Dermis lymphatic vessel endothelial cell (primary cell): ENCODE data around the gene INVS. TPM values are rescaled to one million over a fixed set of nuclear protein-coding genes. Genes with fewer than 3 reads are reported as not detected.

ENCODE experiments used
- total RNA-seq: library from RNA; depleted of rRNA; stranded (reverse); fragments of >200 nt; gene quantifications from 2 replicates; pipeline ENCODE4 v1.2.1, GENCODE V29; 2014

The INVS gene, protein sequence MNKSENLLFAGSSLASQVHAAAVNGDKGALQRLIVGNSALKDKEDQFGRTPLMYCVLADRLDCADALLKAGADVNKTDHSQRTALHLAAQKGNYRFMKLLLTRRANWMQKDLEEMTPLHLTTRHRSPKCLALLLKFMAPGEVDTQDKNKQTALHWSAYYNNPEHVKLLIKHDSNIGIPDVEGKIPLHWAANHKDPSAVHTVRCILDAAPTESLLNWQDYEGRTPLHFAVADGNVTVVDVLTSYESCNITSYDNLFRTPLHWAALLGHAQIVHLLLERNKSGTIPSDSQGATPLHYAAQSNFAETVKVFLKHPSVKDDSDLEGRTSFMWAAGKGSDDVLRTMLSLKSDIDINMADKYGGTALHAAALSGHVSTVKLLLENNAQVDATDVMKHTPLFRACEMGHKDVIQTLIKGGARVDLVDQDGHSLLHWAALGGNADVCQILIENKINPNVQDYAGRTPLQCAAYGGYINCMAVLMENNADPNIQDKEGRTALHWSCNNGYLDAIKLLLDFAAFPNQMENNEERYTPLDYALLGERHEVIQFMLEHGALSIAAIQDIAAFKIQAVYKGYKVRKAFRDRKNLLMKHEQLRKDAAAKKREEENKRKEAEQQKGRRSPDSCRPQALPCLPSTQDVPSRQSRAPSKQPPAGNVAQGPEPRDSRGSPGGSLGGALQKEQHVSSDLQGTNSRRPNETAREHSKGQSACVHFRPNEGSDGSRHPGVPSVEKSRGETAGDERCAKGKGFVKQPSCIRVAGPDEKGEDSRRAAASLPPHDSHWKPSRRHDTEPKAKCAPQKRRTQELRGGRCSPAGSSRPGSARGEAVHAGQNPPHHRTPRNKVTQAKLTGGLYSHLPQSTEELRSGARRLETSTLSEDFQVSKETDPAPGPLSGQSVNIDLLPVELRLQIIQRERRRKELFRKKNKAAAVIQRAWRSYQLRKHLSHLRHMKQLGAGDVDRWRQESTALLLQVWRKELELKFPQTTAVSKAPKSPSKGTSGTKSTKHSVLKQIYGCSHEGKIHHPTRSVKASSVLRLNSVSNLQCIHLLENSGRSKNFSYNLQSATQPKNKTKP
- total RNA-seq = 23.3 and 23.5 TPM in 2 replicates

GRCh38 chr9:100098887-100099721, at the start of gene INVS, which contains the start of gene ERP44:
TSS of gene INVS (plus strand) at chr9:100099243. CDS start at chr9:100104522, 5,279 bp downstream.
TSS of gene ERP44 (minus strand) at chr9:100099000. CDS start at chr9:100098840, 160 bp downstream.

Other genes with a start within 250 kb of the INVS start
- 14.3 and 18.4 TPM in 2 replicates for gene STX17, start 192.6 kb upstream of the INVS start, total RNA-seq
- gene ERP44, start 243 bp upstream of the INVS start, total RNA-seq = 8.9 and 9.0 TPM in 2 replicates